ENCODE data around the gene OPCML. TPM values are rescaled to one million over a fixed set of nuclear protein-coding genes. Genes with fewer than 3 reads are reported as not detected.

Gene OPCML
- total and polyA plus RNA-seq, 7 experiments from 2014 or later: not detected

GRCh38 chr11:133271206-133271605, 261.1 kb downstream of the OPCML start:
- H3K36me3 ChIP-seq (ENCODE audit: control insufficient read depth in 2 of 3, insufficient read depth in 3 of 3, low read length in 3 of 3): no peaks in the 10 kb centered on the region
- peaks cover 0 to 7% (median 0%) of the 10 kb centered on the region in 7 donors for H3K4me1 Mint-ChIP-seq
- H3K4me1 ChIP-seq (ENCODE audit: control insufficient read depth in 2 of 2, insufficient read depth in 2 of 2, low read length in 2 of 2): no peaks in the 10 kb centered on the region
- ATAC-seq (no peak), DNase-seq (no peak)
- no peak overlapping the region for H3K27ac Mint-ChIP-seq
- peaks cover 0 to 6% (median 1%) of the 10 kb centered on the region in 11 donors for H3K9me3 Mint-ChIP-seq
- peaks cover 0 to 12% (median 0%) of the 10 kb centered on the region in 5 donors for H3K27me3 Mint-ChIP-seq
- no peak overlapping the region for H3K27ac ChIP-seq (ENCODE audit: low read depth, low read length)
- POLR2A ChIA-PET: no interaction called here
- H3K36me3 Mint-ChIP-seq: peaks cover 0 to 2% (median 0%) of the 10 kb centered on the region in 5 donors
- intact Hi-C loops (cut with micrococcal nuclease): no loop called here
- H3K9me3 ChIP-seq (ENCODE audit: control insufficient read depth in 2 of 3, low read length in 3 of 3): no peaks in the 10 kb centered on the region
- no peak overlapping the region for H3K4me3 ChIP-seq (ENCODE audit: low read length)
- no peak overlapping the region for H3K4me3 Mint-ChIP-seq
- H3K27me3 ChIP-seq (ENCODE audit: control insufficient read depth in 2 of 2, insufficient read depth in 2 of 2, low read length in 2 of 2): no peaks in the 10 kb centered on the region
- CTCF ChIA-PET: no interaction called here

- Histone ChIP-seq H3K36me3 (ENCODE audit: control insufficient read depth in 2 of 3, insufficient read depth in 3 of 3, low read length in 3 of 3) (no peaks in the 10 kb centered on the region), H3K4me3 (ENCODE audit: low read length) (no peak overlapping the region), H3K4me1 (ENCODE audit: control insufficient read depth in 2 of 2, insufficient read depth in 2 of 2, low read length in 2 of 2) (no peaks in the 10 kb centered on the region), H3K9me3 (ENCODE audit: control insufficient read depth in 2 of 3, low read length in 3 of 3) (no peaks in the 10 kb centered on the region), H3K27me3 (ENCODE audit: control insufficient read depth in 2 of 2, insufficient read depth in 2 of 2, low read length in 2 of 2) (no peaks in the 10 kb centered on the region), H3K27ac (ENCODE audit: low read depth, low read length) (no peak overlapping the region)
- CTCF ChIA-PET: no interaction called here
- POLR2A ChIA-PET: no interaction called here
- no peak for DNase-seq
- Mint-ChIP-seq H3K4me3 (peak overlapping the region in 1 of 10 donors; percentile 0), H3K36me3 (peaks cover 0 to 2% (median 0%) of the 10 kb centered on the region in 5 donors), H3K27ac (peak overlapping the region in 1 of 9 donors; percentile 68), H3K4me1 (peaks cover 0 to 7% (median 0%) of the 10 kb centered on the region in 7 donors), H3K9me3 (peaks cover 0 to 14% (median 2%) of the 10 kb centered on the region in 11 donors), H3K27me3 (peaks cover 0 to 12% (median 2%) of the 10 kb centered on the region in 5 donors)
- ATAC-seq: no peak
- intact Hi-C loops (cut with micrococcal nuclease): no loop called here
Observed at GRCh38 chr11:133269267-133269666, 263.0 kb downstream of the OPCML start.

GRCh38 chr11:133266986-133267385, 265.3 kb downstream of the OPCML start:
- intact Hi-C loops (cut with micrococcal nuclease): no loop called here
- no peak overlapping the region for H3K27ac Mint-ChIP-seq
- ATAC-seq: no peak
- peaks cover 0 to 12% (median 6%) of the 10 kb centered on the region in 5 donors for H3K27me3 Mint-ChIP-seq
- H3K4me3 Mint-ChIP-seq: no peak overlapping the region
- H3K27me3 ChIP-seq (ENCODE audit: control insufficient read depth in 2 of 2, insufficient read depth in 2 of 2, low read length in 2 of 2): no peaks in the 10 kb centered on the region
- CTCF ChIA-PET: no interaction called here
- no peaks in the 10 kb centered on the region for H3K9me3 ChIP-seq (ENCODE audit: control insufficient read depth in 2 of 3, low read length in 3 of 3)
- no peak overlapping the region for H3K4me3 ChIP-seq (ENCODE audit: low read length)
- H3K4me1 ChIP-seq (ENCODE audit: control insufficient read depth in 2 of 2, insufficient read depth in 2 of 2, low read length in 2 of 2): no peaks in the 10 kb centered on the region
- H3K27ac ChIP-seq (ENCODE audit: low read depth, low read length): no peak overlapping the region
- peaks cover 0 to 7% (median 0%) of the 10 kb centered on the region in 7 donors for H3K4me1 Mint-ChIP-seq
- no peak for DNase-seq
- no peaks in the 10 kb centered on the region for H3K36me3 ChIP-seq (ENCODE audit: control insufficient read depth in 2 of 3, insufficient read depth in 3 of 3, low read length in 3 of 3)
- POLR2A ChIA-PET: no interaction called here
- H3K36me3 Mint-ChIP-seq: peaks cover 0 to 2% (median 0%) of the 10 kb centered on the region in 5 donors
- H3K9me3 Mint-ChIP-seq: peaks cover 0 to 14% (median 3%) of the 10 kb centered on the region in 11 donors

GRCh38 chr11:133265530-133266035, 266.7 kb downstream of the OPCML start:
- intact Hi-C loops (cut with micrococcal nuclease): no loop called here
- ChIA-PET POLR2A (no interaction called here), CTCF (no interaction called here)

GRCh38 chr11:133263332-133263731, 269.0 kb downstream of the OPCML start:
- peaks cover 0 to 19% (median 3%) of the 10 kb centered on the region in 11 donors for H3K9me3 Mint-ChIP-seq
- no peak for ATAC-seq
- CTCF ChIA-PET: no interaction called here

More at GRCh38 chr11:133265530-133266035, 266.7 kb downstream of the OPCML start:
- Histone ChIP-seq H3K36me3 (ENCODE audit: control insufficient read depth in 2 of 3, insufficient read depth in 3 of 3, low read length in 3 of 3) (no peaks in the 10 kb centered on the region), H3K4me3 (ENCODE audit: low read length) (no peak overlapping the region), H3K27me3 (ENCODE audit: control insufficient read depth in 2 of 2, insufficient read depth in 2 of 2, low read length in 2 of 2) (no peaks in the 10 kb centered on the region), H3K27ac (ENCODE audit: low read depth, low read length) (no peak overlapping the region), H3K4me1 (ENCODE audit: control insufficient read depth in 2 of 2, insufficient read depth in 2 of 2, low read length in 2 of 2) (no peaks in the 10 kb centered on the region), H3K9me3 (ENCODE audit: control insufficient read depth in 2 of 3, low read length in 3 of 3) (no peaks in the 10 kb centered on the region)
- peaks cover 0 to 7% (median 0%) of the 10 kb centered on the region in 7 donors for H3K4me1 Mint-ChIP-seq
- peaks cover 0 to 12% (median 6%) of the 10 kb centered on the region in 5 donors for H3K27me3 Mint-ChIP-seq
- no peak overlapping the region for H3K4me3 Mint-ChIP-seq
- DNase-seq (no peak), ATAC-seq (no peak)
- peaks cover 0 to 14% (median 3%) of the 10 kb centered on the region in 11 donors for H3K9me3 Mint-ChIP-seq
- H3K27ac Mint-ChIP-seq: no peak overlapping the region
- peaks cover 0 to 2% (median 0%) of the 10 kb centered on the region in 5 donors for H3K36me3 Mint-ChIP-seq

GRCh38 chr11:133258751-133259150, 273.6 kb downstream of the OPCML start:
- Mint-ChIP-seq H3K4me1 (peaks cover 0 to 1% (median 0%) of the 10 kb centered on the region in 7 donors), H3K9me3 (peaks cover 0 to 19% (median 7%) of the 10 kb centered on the region in 11 donors), H3K27me3 (peaks cover 0 to 16% (median 0%) of the 10 kb centered on the region in 5 donors), H3K4me3 (no peak overlapping the region), H3K36me3 (no peaks in the 10 kb centered on the region), H3K27ac (peak overlapping the region in 1 of 9 donors; percentile 60)
- DNase-seq (no peak), ATAC-seq (no peak)
- POLR2A ChIA-PET: no interaction called here
- Histone ChIP-seq H3K36me3 (ENCODE audit: control insufficient read depth in 2 of 3, insufficient read depth in 3 of 3, low read length in 3 of 3) (no peaks in the 10 kb centered on the region), H3K9me3 (ENCODE audit: control insufficient read depth in 2 of 3, low read length in 3 of 3) (no peaks in the 10 kb centered on the region), H3K27me3 (ENCODE audit: control insufficient read depth in 2 of 2, insufficient read depth in 2 of 2, low read length in 2 of 2) (no peaks in the 10 kb centered on the region), H3K4me3 (ENCODE audit: low read length) (no peak overlapping the region), H3K4me1 (ENCODE audit: control insufficient read depth in 2 of 2, insufficient read depth in 2 of 2, low read length in 2 of 2) (no peaks in the 10 kb centered on the region), H3K27ac (ENCODE audit: low read depth, low read length) (no peak overlapping the region)
- intact Hi-C loops (cut with micrococcal nuclease): no loop called here
- CTCF ChIA-PET: no interaction called here

More at GRCh38 chr11:133263332-133263731, 269.0 kb downstream of the OPCML start:
- no peak for DNase-seq
- intact Hi-C loops (cut with micrococcal nuclease): no loop called here
- H3K27ac Mint-ChIP-seq: no peak overlapping the region
- Histone ChIP-seq H3K36me3 (ENCODE audit: control insufficient read depth in 2 of 3, insufficient read depth in 3 of 3, low read length in 3 of 3) (no peaks in the 10 kb centered on the region), H3K4me1 (ENCODE audit: control insufficient read depth in 2 of 2, insufficient read depth in 2 of 2, low read length in 2 of 2) (no peaks in the 10 kb centered on the region), H3K4me3 (ENCODE audit: low read length) (no peak overlapping the region), H3K9me3 (ENCODE audit: control insufficient read depth in 2 of 3, low read length in 3 of 3) (no peaks in the 10 kb centered on the region), H3K27ac (ENCODE audit: low read depth, low read length) (no peak overlapping the region), H3K27me3 (ENCODE audit: control insufficient read depth in 2 of 2, insufficient read depth in 2 of 2, low read length in 2 of 2) (no peaks in the 10 kb centered on the region)
- POLR2A ChIA-PET: no interaction called here
- H3K4me1 Mint-ChIP-seq: peaks cover 0 to 1% (median 0%) of the 10 kb centered on the region in 7 donors
- peaks cover 0 to 2% (median 0%) of the 10 kb centered on the region in 5 donors for H3K36me3 Mint-ChIP-seq
- H3K4me3 Mint-ChIP-seq: no peak overlapping the region
- H3K27me3 Mint-ChIP-seq: peaks cover 0 to 12% (median 6%) of the 10 kb centered on the region in 5 donors

GRCh38 chr11:133254601-133255000, 277.7 kb downstream of the OPCML start:
- DNase-seq (no peak), ATAC-seq (no peak)
- no peaks in the 10 kb centered on the region for H3K36me3 Mint-ChIP-seq
- ChIA-PET CTCF (no interaction called here), POLR2A (no interaction called here)
- intact Hi-C loops (cut with micrococcal nuclease): no loop called here
- peaks cover 0 to 15% (median 7%) of the 10 kb centered on the region in 11 donors for H3K9me3 Mint-ChIP-seq
- no peaks in the 10 kb centered on the region for H3K27me3 ChIP-seq (ENCODE audit: control insufficient read depth in 2 of 2, insufficient read depth in 2 of 2, low read length in 2 of 2)
- H3K27ac ChIP-seq (ENCODE audit: low read depth, low read length): no peak overlapping the region
- no peak overlapping the region for H3K27ac Mint-ChIP-seq
- H3K36me3 ChIP-seq (ENCODE audit: control insufficient read depth in 2 of 3, insufficient read depth in 3 of 3, low read length in 3 of 3): no peaks in the 10 kb centered on the region
- H3K4me3 Mint-ChIP-seq: no peak overlapping the region
- no peaks in the 10 kb centered on the region for H3K9me3 ChIP-seq (ENCODE audit: control insufficient read depth in 2 of 3, low read length in 3 of 3)
- H3K4me1 ChIP-seq (ENCODE audit: control insufficient read depth in 2 of 2, insufficient read depth in 2 of 2, low read length in 2 of 2): no peaks in the 10 kb centered on the region
- peaks cover 0 to 11% (median 0%) of the 10 kb centered on the region in 5 donors for H3K27me3 Mint-ChIP-seq
- H3K4me3 ChIP-seq (ENCODE audit: low read length): no peak overlapping the region
- H3K4me1 Mint-ChIP-seq: no peaks in the 10 kb centered on the region

Measured in naive thymus-derived CD4-positive, alpha-beta T cell (primary cell).